ENCODE data around the gene PRKAG1.

GRCh38 chr12:49041881-49042484, 23.4 kb upstream of the PRKAG1 start:
- TF ChIP-seq RAD21 (IDR thresholded peaks at IDR 0.05) (no peak), GABPA (IDR thresholded peaks at IDR 0.05 in 1 of 2, conservative IDR thresholded peaks at IDR 0.05 in 1 of 2) (no peak), SP1 (IDR thresholded peaks at IDR 0.05) (no peak), FOXA1 (IDR thresholded peaks at IDR 0.05) (no peak), ZBTB33 (IDR thresholded peaks at IDR 0.05) (no peak), YY1 (IDR thresholded peaks at IDR 0.05) (no peak), ATF3 (IDR thresholded peaks at IDR 0.05) (no peak), TAF1 (conservative IDR thresholded peaks at IDR 0.05) (no peak), EGR1 (IDR thresholded peaks at IDR 0.05; ENCODE audit: low read depth in 2 of 2) (no peak), JUND (IDR thresholded peaks at IDR 0.05) (no peak), REST (IDR thresholded peaks at IDR 0.05) (no peak)
- TF ChIP-seq, protein P1, sequence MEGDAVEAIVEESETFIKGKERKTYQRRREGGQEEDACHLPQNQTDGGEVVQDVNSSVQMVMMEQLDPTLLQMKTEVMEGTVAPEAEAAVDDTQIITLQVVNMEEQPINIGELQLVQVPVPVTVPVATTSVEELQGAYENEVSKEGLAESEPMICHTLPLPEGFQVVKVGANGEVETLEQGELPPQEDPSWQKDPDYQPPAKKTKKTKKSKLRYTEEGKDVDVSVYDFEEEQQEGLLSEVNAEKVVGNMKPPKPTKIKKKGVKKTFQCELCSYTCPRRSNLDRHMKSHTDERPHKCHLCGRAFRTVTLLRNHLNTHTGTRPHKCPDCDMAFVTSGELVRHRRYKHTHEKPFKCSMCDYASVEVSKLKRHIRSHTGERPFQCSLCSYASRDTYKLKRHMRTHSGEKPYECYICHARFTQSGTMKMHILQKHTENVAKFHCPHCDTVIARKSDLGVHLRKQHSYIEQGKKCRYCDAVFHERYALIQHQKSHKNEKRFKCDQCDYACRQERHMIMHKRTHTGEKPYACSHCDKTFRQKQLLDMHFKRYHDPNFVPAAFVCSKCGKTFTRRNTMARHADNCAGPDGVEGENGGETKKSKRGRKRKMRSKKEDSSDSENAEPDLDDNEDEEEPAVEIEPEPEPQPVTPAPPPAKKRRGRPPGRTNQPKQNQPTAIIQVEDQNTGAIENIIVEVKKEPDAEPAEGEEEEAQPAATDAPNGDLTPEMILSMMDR (IDR thresholded peaks at IDR 0.05; ENCODE audit: low read depth, low read length, missing input control), result no peak
- TF ChIP-seq, protein P2, sequence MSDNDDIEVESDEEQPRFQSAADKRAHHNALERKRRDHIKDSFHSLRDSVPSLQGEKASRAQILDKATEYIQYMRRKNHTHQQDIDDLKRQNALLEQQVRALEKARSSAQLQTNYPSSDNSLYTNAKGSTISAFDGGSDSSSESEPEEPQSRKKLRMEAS (IDR thresholded peaks at IDR 0.05), result no peak

Data from liver (tissue), 3 donors.